ENCODE data around the gene EGR4. TPM values are rescaled to one million over a fixed set of nuclear protein-coding genes. Genes with fewer than 3 reads are reported as not detected.
A peak's percentile ranks its signal among the peaks of the same experiment; 100 is the strongest.

Gene EGR4
- total RNA-seq, 1 experiment from 2014 or later, result 0.75 TPM

GRCh38 chr2:73258913-73259215 lies 34.5 kb downstream of the EGR4 start:
- no peak for DNase-seq
- Histone ChIP-seq H3K4me2 (ENCODE audit: low read depth, low read length, poor library complexity, severe bottlenecking) (no peak overlapping the region), H3K9ac (ENCODE audit: low read length) (no peak overlapping the region), H3K27me3 (ENCODE audit: low read length) (no peaks in the 10 kb centered on the region), H3K4me3 (ENCODE audit: low read length) (no peak overlapping the region), H3K27ac (ENCODE audit: low read length) (no peak overlapping the region), H4K20me1 (ENCODE audit: insufficient read depth, low read depth, low read length) (peaks cover 12% of the 10 kb centered on the region; the same call in 1 of the 2 replicates), H3K79me2 (ENCODE audit: low read length) (no peaks in the 10 kb centered on the region), H3K9me3 (ENCODE audit: low read length) (no peaks in the 10 kb centered on the region), H2AFZ (ENCODE audit: low read length) (no peak overlapping the region), H3K9me2 (replicated peaks; ENCODE audit: insufficient read depth, low read length) (no peaks in the 10 kb centered on the region), H3K4me1 (ENCODE audit: low read length) (no peaks in the 10 kb centered on the region), H3K36me3 (ENCODE audit: insufficient read depth, low read length) (peaks cover 32% of the 10 kb centered on the region)

- Histone ChIP-seq H3K9ac (ENCODE audit: low read length) (no peak overlapping the region), H3K4me1 (ENCODE audit: low read length) (no peaks in the 10 kb centered on the region), H3K9me3 (ENCODE audit: low read length) (no peaks in the 10 kb centered on the region), H3K79me2 (ENCODE audit: low read length) (no peaks in the 10 kb centered on the region), H2AFZ (ENCODE audit: low read length) (no peak overlapping the region), H3K4me2 (ENCODE audit: low read depth, low read length, poor library complexity, severe bottlenecking) (no peak overlapping the region), H3K9me2 (replicated peaks; ENCODE audit: insufficient read depth, low read length) (no peaks in the 10 kb centered on the region), H3K27ac (ENCODE audit: low read length) (no peak overlapping the region), H4K20me1 (ENCODE audit: insufficient read depth, low read depth, low read length) (peaks cover 11% of the 10 kb centered on the region; the same call in 1 of the 2 replicates), H3K4me3 (ENCODE audit: low read length) (no peak overlapping the region), H3K36me3 (ENCODE audit: insufficient read depth, low read length) (peaks cover 34% of the 10 kb centered on the region), H3K27me3 (ENCODE audit: low read length) (no peaks in the 10 kb centered on the region)
- no peak for DNase-seq
These were observed 35.0 kb downstream of the EGR4 start for GRCh38 chr2:73258186-73258912.

GRCh38 chr2:73257425-73258125 lies 35.8 kb downstream of the EGR4 start:
- Histone ChIP-seq H3K4me2 (ENCODE audit: low read depth, low read length, poor library complexity, severe bottlenecking) (no peak overlapping the region), H2AFZ (ENCODE audit: low read length) (no peak overlapping the region), H3K27me3 (ENCODE audit: low read length) (no peaks in the 10 kb centered on the region), H3K36me3 (ENCODE audit: insufficient read depth, low read length) (peaks cover 38% of the 10 kb centered on the region), H3K27ac (ENCODE audit: low read length) (no peak overlapping the region), H3K4me1 (ENCODE audit: low read length) (no peaks in the 10 kb centered on the region), H3K9ac (ENCODE audit: low read length) (no peak overlapping the region), H3K4me3 (ENCODE audit: low read length) (no peak overlapping the region), H4K20me1 (ENCODE audit: insufficient read depth, low read depth, low read length) (peaks cover 17% of the 10 kb centered on the region; the same call in 1 of the 2 replicates), H3K9me3 (ENCODE audit: low read length) (no peaks in the 10 kb centered on the region), H3K79me2 (ENCODE audit: low read length) (no peaks in the 10 kb centered on the region), H3K9me2 (replicated peaks; ENCODE audit: insufficient read depth, low read length) (no peaks in the 10 kb centered on the region)
- DNase-seq, result peak; percentile 72

GRCh38 chr2:73257021-73257420 lies 36.3 kb downstream of the EGR4 start:
- Histone ChIP-seq H3K4me2 (ENCODE audit: low read depth, low read length, poor library complexity, severe bottlenecking) (no peak overlapping the region), H3K9me3 (ENCODE audit: low read length) (no peaks in the 10 kb centered on the region), H3K27me3 (ENCODE audit: low read length) (no peaks in the 10 kb centered on the region), H3K79me2 (ENCODE audit: low read length) (no peaks in the 10 kb centered on the region), H3K4me3 (ENCODE audit: low read length) (no peak overlapping the region), H3K9me2 (replicated peaks; ENCODE audit: insufficient read depth, low read length) (no peaks in the 10 kb centered on the region), H3K9ac (ENCODE audit: low read length) (no peak overlapping the region), H3K4me1 (ENCODE audit: low read length) (no peaks in the 10 kb centered on the region), H3K27ac (ENCODE audit: low read length) (no peak overlapping the region), H2AFZ (ENCODE audit: low read length) (no peak overlapping the region), H4K20me1 (ENCODE audit: insufficient read depth, low read depth, low read length) (peaks cover 17% of the 10 kb centered on the region; the same call in 1 of the 2 replicates), H3K36me3 (ENCODE audit: insufficient read depth, low read length) (peaks cover 37% of the 10 kb centered on the region)
- peak; percentile 41 for DNase-seq

- peaks cover 17% of the 10 kb centered on the region; the same call in 1 of the 2 replicates for H4K20me1 ChIP-seq (ENCODE audit: insufficient read depth, low read depth, low read length)
- no peak overlapping the region for H3K9ac ChIP-seq (ENCODE audit: low read length)
- peak; percentile 60 for DNase-seq
- H3K9me3 ChIP-seq (ENCODE audit: low read length), result no peaks in the 10 kb centered on the region
- H3K4me3 ChIP-seq (ENCODE audit: low read length), result no peak overlapping the region
- H2AFZ ChIP-seq (ENCODE audit: low read length), result no peak overlapping the region
- no peaks in the 10 kb centered on the region for H3K27me3 ChIP-seq (ENCODE audit: low read length)
- H3K4me1 ChIP-seq (ENCODE audit: low read length), result no peaks in the 10 kb centered on the region
- H3K9me2 ChIP-seq (replicated peaks; ENCODE audit: insufficient read depth, low read length), result no peaks in the 10 kb centered on the region
- H3K36me3 ChIP-seq (ENCODE audit: insufficient read depth, low read length), result peaks cover 37% of the 10 kb centered on the region
- H3K4me2 ChIP-seq (ENCODE audit: low read depth, low read length, poor library complexity, severe bottlenecking), result no peak overlapping the region
- no peaks in the 10 kb centered on the region for H3K79me2 ChIP-seq (ENCODE audit: low read length)
- H3K27ac ChIP-seq (ENCODE audit: low read length), result no peak overlapping the region
These were observed 36.8 kb downstream of the EGR4 start for GRCh38 chr2:73256618-73256922.

- Histone ChIP-seq H3K9ac (ENCODE audit: low read length) (no peak overlapping the region), H3K27ac (ENCODE audit: low read length) (no peak overlapping the region), H3K9me3 (ENCODE audit: low read length) (no peaks in the 10 kb centered on the region), H3K4me2 (ENCODE audit: low read depth, low read length, poor library complexity, severe bottlenecking) (no peak overlapping the region), H4K20me1 (ENCODE audit: insufficient read depth, low read depth, low read length) (peaks cover 17% of the 10 kb centered on the region; the same call in 1 of the 2 replicates), H3K4me3 (ENCODE audit: low read length) (no peak overlapping the region), H3K79me2 (ENCODE audit: low read length) (no peaks in the 10 kb centered on the region), H3K36me3 (ENCODE audit: insufficient read depth, low read length) (peaks cover 37% of the 10 kb centered on the region), H3K27me3 (ENCODE audit: low read length) (no peaks in the 10 kb centered on the region), H2AFZ (ENCODE audit: low read length) (no peak overlapping the region), H3K9me2 (replicated peaks; ENCODE audit: insufficient read depth, low read length) (no peaks in the 10 kb centered on the region), H3K4me1 (ENCODE audit: low read length) (no peaks in the 10 kb centered on the region)
- peak; percentile 42 for DNase-seq
These were observed 37.3 kb downstream of the EGR4 start for GRCh38 chr2:73255907-73256617.

- no peaks in the 10 kb centered on the region for H3K9me2 ChIP-seq (replicated peaks; ENCODE audit: insufficient read depth, low read length)
- no peak overlapping the region for H3K4me2 ChIP-seq (ENCODE audit: low read depth, low read length, poor library complexity, severe bottlenecking)
- H2AFZ ChIP-seq (ENCODE audit: low read length), result no peak overlapping the region
- H3K27ac ChIP-seq (ENCODE audit: low read length), result no peak overlapping the region
- no peak overlapping the region for H3K9ac ChIP-seq (ENCODE audit: low read length)
- no peaks in the 10 kb centered on the region for H3K4me1 ChIP-seq (ENCODE audit: low read length)
- H3K36me3 ChIP-seq (ENCODE audit: insufficient read depth, low read length), result peaks cover 46% of the 10 kb centered on the region
- H3K27me3 ChIP-seq (ENCODE audit: low read length), result no peaks in the 10 kb centered on the region
- H3K9me3 ChIP-seq (ENCODE audit: low read length), result no peaks in the 10 kb centered on the region
- H3K4me3 ChIP-seq (ENCODE audit: low read length), result no peak overlapping the region
- no peaks in the 10 kb centered on the region for H3K79me2 ChIP-seq (ENCODE audit: low read length)
- DNase-seq, result peak; percentile 61
- peaks cover 19% of the 10 kb centered on the region; the same call in 1 of the 2 replicates for H4K20me1 ChIP-seq (ENCODE audit: insufficient read depth, low read depth, low read length)
These were observed 38.2 kb downstream of the EGR4 start for GRCh38 chr2:73255007-73255644.

All from Karpas-422 (cell line).